Naive B cell (primary cell): ENCODE data around the gene MARK4. TPM values are rescaled to one million over a fixed set of nuclear protein-coding genes. Genes with fewer than 3 reads are reported as not detected.
"Not testable (repeated sequence)": the region's sequence is repeated elsewhere in the genome, so short reads cannot be mapped to it uniquely, and the experiment has no call there.

Source experiments
- ATAC-seq, 2 donors: fragments of 150-1000 bp; cut with Tn5 transposase; 2 replicates each; pipeline ENCODE4 v1.10.0; 2021; ENCODE audit warnings: low read depth in 2 of 2, mild to moderate bottlenecking in 2 of 2, moderate library complexity in 2 of 2
- DNase-seq: peaks from one replicate; pipeline ENCODE4 v3.0.0; 2022
- H3K27ac Mint-ChIP-seq, 6 donors: one replicate each; pipeline ENCODE4 v1.8.0; 2020 to 2022; ENCODE audit warnings: mild to moderate bottlenecking in 6 of 6, mixed read lengths in 6 of 6, moderate library complexity in 5 of 6, inconsistent platforms in 2 of 6
- H3K27me3 Mint-ChIP-seq, 3 donors: one replicate each; pipeline ENCODE4 v1.8.0; 2021 to 2022; ENCODE audit warnings: mixed read lengths in 3 of 3, mild to moderate bottlenecking in 1 of 3
- H3K36me3 Mint-ChIP-seq, 2 donors: one replicate each; pipeline ENCODE4 v1.8.0; 2020 to 2022; ENCODE audit warnings: mixed read lengths in 2 of 2, inconsistent platforms in 1 of 2, mild to moderate bottlenecking in 1 of 2
- H3K4me1 Mint-ChIP-seq, 3 donors: one replicate each; pipeline ENCODE4 v1.8.0; 2020 to 2022; ENCODE audit warnings: mixed read lengths in 3 of 3, inconsistent platforms in 1 of 3, mild to moderate bottlenecking in 1 of 3, moderate library complexity in 1 of 3
- H3K4me3 Mint-ChIP-seq, 8 donors: one replicate each; pipeline ENCODE4 v1.8.0; 2020 to 2022; ENCODE audit warnings: mild to moderate bottlenecking in 8 of 8, mixed read lengths in 8 of 8, moderate library complexity in 8 of 8, inconsistent platforms in 2 of 8
- H3K9me3 Mint-ChIP-seq, 7 donors: one replicate each; pipeline ENCODE4 v1.8.0; 2020 to 2022; ENCODE audit warnings: mixed read lengths in 7 of 7, mild to moderate bottlenecking in 5 of 7, inconsistent platforms in 2 of 7, moderate library complexity in 1 of 7
- polyA plus RNA-seq, 6 donors: library from polyadenylated mRNA; unstranded; fragments of 300-500 nt; fragmentation: Illumina TruSeq; gene quantifications; one replicate each; pipeline ENCODE4 v1.2.3, GENCODE V29; 2021; ENCODE audit warnings: low read depth in 6 of 6

MARK4 gene
- polyA plus RNA-seq, 6 donors from 2014 or later, result 0.35 to 2.7 (median 0.82) TPM; not detected in 1

DNA sequence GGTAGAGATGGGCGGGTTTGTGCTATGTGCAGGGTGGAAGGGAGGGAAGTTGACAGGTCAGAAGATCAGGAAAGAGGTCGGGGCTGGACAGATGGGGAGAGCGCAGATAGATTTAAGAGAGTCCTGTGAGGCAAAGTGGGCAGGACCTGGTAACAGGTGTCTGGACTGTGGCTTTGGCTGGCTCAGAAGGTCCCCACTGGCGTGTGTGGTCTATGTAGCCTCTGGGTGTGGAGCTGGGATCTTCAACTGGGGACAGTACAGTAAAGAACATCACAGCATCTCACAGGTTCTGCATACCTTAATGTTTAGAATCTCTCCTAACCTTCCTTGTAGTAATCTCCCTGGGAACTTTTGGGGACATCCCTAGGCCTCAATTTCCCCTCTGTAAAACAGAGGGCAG, 53.9 kb downstream of the MARK4 start:
- Mint-ChIP-seq H3K9me3 (peaks cover 0 to 8% (median 4%) of the 10 kb centered on the region in 7 donors), H3K27me3 (peaks cover 0 to 4% (median 0%) of the 10 kb centered on the region in 3 donors), H3K4me3 (peak overlapping the region in 1 of 8 donors; percentile 18), H3K36me3 (peaks cover 4 to 15% of the 10 kb centered on the region in 2 donors), H3K4me1 (peaks cover 0 to 5% (median 0%) of the 10 kb centered on the region in 3 donors), H3K27ac (peak overlapping the region in 1 of 6 donors; percentile 54)
- ATAC-seq (no peak), DNase-seq (no peak)

- DNase-seq, result no peak
Observed at GRCh38 chr19:45305421-45305820, 54.4 kb downstream of the MARK4 start.

GRCh38 chr19:45306040-45306439, 55.0 kb downstream of the MARK4 start:
- Mint-ChIP-seq H3K4me1 (peaks cover 0 to 5% (median 0%) of the 10 kb centered on the region in 3 donors), H3K27me3 (peaks cover 0 to 5% (median under 1%) of the 10 kb centered on the region in 3 donors), H3K4me3 (no peak overlapping the region), H3K27ac (peak overlapping the region in 1 of 6 donors; percentile 45), H3K36me3 (peaks cover 0 to 9% of the 10 kb centered on the region in 2 donors), H3K9me3 (peaks cover 0 to 8% (median 4%) of the 10 kb centered on the region in 7 donors)
- DNase-seq (no peak), ATAC-seq (no peak)

More at GRCh38 chr19:45305421-45305820, 54.4 kb downstream of the MARK4 start:
- peak overlapping the region in 1 of 8 donors; percentile 18 for H3K4me3 Mint-ChIP-seq
- H3K9me3 Mint-ChIP-seq, result peaks cover 0 to 8% (median 4%) of the 10 kb centered on the region in 7 donors
- no peak overlapping the region for H3K27ac Mint-ChIP-seq
- peaks cover 0 to 5% (median 0%) of the 10 kb centered on the region in 3 donors for H3K4me1 Mint-ChIP-seq
- no peak for ATAC-seq
- peaks cover 0 to 4% (median 0%) of the 10 kb centered on the region in 3 donors for H3K27me3 Mint-ChIP-seq
- peaks cover 0 to 11% of the 10 kb centered on the region in 2 donors for H3K36me3 Mint-ChIP-seq

GRCh38 chr19:45306518-45307027, 55.5 kb downstream of the MARK4 start:
- Mint-ChIP-seq H3K27ac (no peak overlapping the region), H3K4me1 (peaks cover 0 to 5% (median 0%) of the 10 kb centered on the region in 3 donors), H3K4me3 (peak overlapping the region in 1 of 8 donors; percentile 42), H3K36me3 (peaks cover 0 to 9% of the 10 kb centered on the region in 2 donors), H3K27me3 (peaks cover 0 to 10% (median 5%) of the 10 kb centered on the region in 3 donors), H3K9me3 (peaks cover 0 to 8% (median 4%) of the 10 kb centered on the region in 7 donors)
- DNase-seq, result no peak
- no peak for ATAC-seq

DNA sequence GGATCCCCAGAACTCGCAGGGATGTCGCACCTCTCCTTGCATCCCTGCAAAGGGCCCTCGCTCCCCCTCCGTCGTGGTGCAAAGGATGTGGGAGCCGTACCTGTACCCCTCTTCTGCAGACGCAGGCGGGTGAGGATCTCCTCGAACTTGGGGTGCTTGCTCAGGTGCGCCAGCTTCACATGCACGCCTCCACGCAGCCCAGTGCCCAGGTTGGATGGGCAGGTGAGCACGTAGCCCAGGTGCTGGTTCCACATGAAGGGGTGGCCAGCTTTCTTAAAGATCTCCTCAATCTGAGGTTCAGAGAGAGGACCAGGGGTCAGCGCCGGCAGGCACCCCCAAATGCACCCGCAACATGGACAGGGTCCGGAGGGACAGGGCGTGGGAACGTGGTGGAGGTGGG, 56.3 kb downstream of the MARK4 start:
- ATAC-seq, result no peak
- H3K36me3 Mint-ChIP-seq, result peaks cover 0 to 9% of the 10 kb centered on the region in 2 donors
- H3K4me3 Mint-ChIP-seq, result no peak overlapping the region
- H3K9me3 Mint-ChIP-seq, result peaks cover 0 to 8% (median 4%) of the 10 kb centered on the region in 7 donors
- H3K27me3 Mint-ChIP-seq, result peaks cover 0 to 17% (median 11%) of the 10 kb centered on the region in 3 donors
- no peak overlapping the region for H3K27ac Mint-ChIP-seq
- no peak for DNase-seq
- peaks cover 0 to 5% (median 0%) of the 10 kb centered on the region in 3 donors for H3K4me1 Mint-ChIP-seq

DNA sequence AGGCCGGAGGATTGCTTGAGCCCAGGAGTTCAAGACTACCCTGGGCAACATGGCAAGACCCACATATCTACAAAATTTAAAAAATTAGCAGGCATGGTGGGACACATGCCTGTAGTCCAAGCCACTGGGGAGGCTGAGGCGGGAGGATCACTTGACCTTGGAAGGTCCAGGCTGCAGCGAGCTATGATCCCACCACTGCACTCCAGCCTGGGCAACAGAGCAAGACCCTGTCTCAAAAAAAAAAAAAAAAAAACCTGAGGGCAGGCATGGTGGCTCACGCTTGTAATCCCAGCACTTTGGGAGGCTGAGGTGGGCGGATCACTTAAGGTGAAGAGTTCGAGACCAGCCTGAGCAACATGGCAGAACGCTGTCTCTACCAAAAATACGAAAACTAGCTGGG, 58.3 kb downstream of the MARK4 start:
- not testable (repeated sequence) for H3K36me3 Mint-ChIP-seq, H3K27ac Mint-ChIP-seq, H3K9me3 Mint-ChIP-seq, ATAC-seq, DNase-seq, H3K4me1 Mint-ChIP-seq, H3K4me3 Mint-ChIP-seq
- H3K27me3 Mint-ChIP-seq, result peaks cover 0 to 24% (median 19%) of the 10 kb centered on the region in 3 donors

DNA sequence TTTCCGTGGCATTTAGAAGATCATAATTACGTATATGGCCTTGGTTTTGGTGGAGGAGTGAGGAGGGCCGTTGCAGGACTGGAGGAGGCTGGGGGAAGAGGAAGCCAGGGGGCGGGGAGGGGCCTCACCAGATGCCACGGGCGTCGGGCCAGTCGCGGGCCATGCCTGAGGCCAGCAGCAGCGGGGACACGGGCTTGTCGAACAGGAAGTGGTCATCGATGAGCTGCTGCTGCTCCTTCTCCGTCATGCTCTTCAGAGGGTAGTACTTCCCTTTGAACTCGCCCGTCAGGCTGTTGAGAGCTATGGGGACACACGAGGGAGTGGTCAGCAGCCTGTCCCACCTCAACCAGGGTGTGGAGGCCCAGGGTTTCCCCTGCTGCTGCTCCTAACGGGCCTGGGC, 60.5 kb downstream of the MARK4 start:
- ATAC-seq (no peak), DNase-seq (no peak)
- H3K27ac Mint-ChIP-seq, result no peak overlapping the region
- no peaks in the 10 kb centered on the region for H3K36me3 Mint-ChIP-seq
- H3K4me1 Mint-ChIP-seq, result no peaks in the 10 kb centered on the region
- peaks cover 0 to 42% (median 39%) of the 10 kb centered on the region in 3 donors for H3K27me3 Mint-ChIP-seq
- no peak overlapping the region for H3K4me3 Mint-ChIP-seq
- H3K9me3 Mint-ChIP-seq, result peaks cover 0 to 1% (median 0%) of the 10 kb centered on the region in 7 donors

GRCh38 chr19:45312285-45312684, 61.2 kb downstream of the MARK4 start:
- H3K36me3 Mint-ChIP-seq, DNase-seq, H3K9me3 Mint-ChIP-seq, ATAC-seq, H3K4me3 Mint-ChIP-seq, H3K4me1 Mint-ChIP-seq, H3K27ac Mint-ChIP-seq: not testable (repeated sequence)
- H3K27me3 Mint-ChIP-seq, result peaks cover 3 to 48% (median 45%) of the 10 kb centered on the region in 3 donors

DNA sequence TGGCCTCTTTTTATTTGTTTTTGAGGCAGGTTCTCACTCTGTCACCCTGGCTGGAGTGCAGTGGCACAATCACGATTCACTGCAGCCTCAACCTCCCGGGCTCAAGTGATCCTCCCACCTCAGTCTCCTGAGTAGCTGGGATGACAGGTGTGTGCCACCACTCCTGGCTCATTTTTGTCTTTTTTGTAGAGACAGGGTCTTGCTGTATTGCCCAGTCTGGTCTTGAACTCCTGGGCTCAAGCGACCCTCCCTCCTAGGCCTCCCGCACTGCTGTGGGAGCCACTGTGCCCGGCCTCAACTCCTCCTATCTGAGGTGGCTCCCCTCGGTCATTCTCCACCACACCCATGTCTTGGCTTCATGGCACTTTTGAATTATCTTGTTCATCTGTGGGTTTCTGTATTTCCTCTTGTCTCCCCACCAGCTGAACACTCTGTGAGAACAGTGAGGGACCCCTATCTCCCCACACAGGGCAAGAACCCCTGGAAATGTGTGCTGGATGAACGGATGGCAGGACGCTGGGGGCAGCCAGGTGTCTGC, 63.7 kb downstream of the MARK4 start:
- Mint-ChIP-seq H3K36me3 (no peaks in the 10 kb centered on the region), H3K4me3 (no peak overlapping the region), H3K27me3 (peaks cover 8 to 61% (median 59%) of the 10 kb centered on the region in 3 donors), H3K27ac (no peak overlapping the region), H3K4me1 (no peaks in the 10 kb centered on the region), H3K9me3 (no peaks in the 10 kb centered on the region)
- ATAC-seq, result no peak
- no peak for DNase-seq

- Mint-ChIP-seq H3K4me3 (no peak overlapping the region), H3K27ac (no peak overlapping the region), H3K36me3 (no peaks in the 10 kb centered on the region), H3K4me1 (no peaks in the 10 kb centered on the region), H3K27me3 (peaks cover 8 to 61% (median 59%) of the 10 kb centered on the region in 3 donors), H3K9me3 (no peaks in the 10 kb centered on the region)
- no peak for ATAC-seq
- DNase-seq, result no peak
Observed at GRCh38 chr19:45315304-45315703, 64.2 kb downstream of the MARK4 start.

DNA sequence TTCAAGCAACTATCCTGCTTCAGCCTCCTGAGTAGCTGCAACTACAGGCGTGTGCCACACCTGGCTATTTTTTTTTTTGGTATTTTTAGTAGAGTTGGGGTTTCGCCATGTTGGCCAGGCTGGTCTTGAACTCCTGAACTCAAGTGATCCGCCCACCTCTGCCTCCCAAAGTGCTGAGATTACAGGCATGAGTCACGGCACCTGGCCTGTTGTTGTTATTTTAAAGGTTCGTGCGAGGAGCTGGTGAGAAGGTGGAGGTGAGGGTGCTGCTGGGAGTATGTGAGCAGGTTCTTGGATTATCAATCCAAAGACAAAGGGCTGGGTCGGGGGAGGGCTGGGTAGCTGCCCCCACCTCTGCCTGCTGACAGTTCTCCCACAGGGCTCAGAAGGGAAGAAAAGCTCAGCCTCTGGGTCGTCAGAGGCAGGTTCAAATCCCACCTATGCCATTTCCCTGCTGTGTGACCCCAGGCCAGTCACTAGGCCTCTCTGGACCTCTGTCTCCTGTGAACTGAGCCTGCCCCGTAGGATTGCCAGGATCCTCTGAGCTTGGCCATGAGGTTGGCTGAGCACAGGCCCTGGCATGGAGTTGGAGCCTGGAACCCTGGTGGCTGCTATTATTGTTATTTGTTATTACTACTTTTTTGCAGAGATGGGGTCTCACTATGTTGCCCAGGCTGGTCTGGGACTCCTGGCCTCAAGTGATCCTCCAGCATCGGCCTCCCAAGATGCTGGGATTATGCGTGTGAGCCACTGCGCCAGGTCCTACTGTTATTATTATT, 70.1 kb downstream of the MARK4 start:
- no peak for DNase-seq
- H3K9me3 Mint-ChIP-seq, result no peaks in the 10 kb centered on the region
- no peak for ATAC-seq

GRCh38 chr19:45321848-45322247, 70.8 kb downstream of the MARK4 start:
- ATAC-seq, result no peak
- DNase-seq, result no peak
- H3K4me1 Mint-ChIP-seq, result peaks cover 4 to 8% (median 6%) of the 10 kb centered on the region in 3 donors
- peaks cover 22 to 67% (median 50%) of the 10 kb centered on the region in 3 donors for H3K27me3 Mint-ChIP-seq
- H3K27ac Mint-ChIP-seq, result no peak overlapping the region
- no peaks in the 10 kb centered on the region for H3K9me3 Mint-ChIP-seq
- no peaks in the 10 kb centered on the region for H3K36me3 Mint-ChIP-seq
- no peak overlapping the region for H3K4me3 Mint-ChIP-seq

More for the DNA sequence above, 70.1 kb downstream of the MARK4 start:
- Mint-ChIP-seq H3K27me3 (peaks cover 20 to 68% (median 50%) of the 10 kb centered on the region in 3 donors), H3K4me3 (no peak overlapping the region), H3K4me1 (peaks cover 0 to 3% (median 1%) of the 10 kb centered on the region in 3 donors), H3K27ac (no peak overlapping the region), H3K36me3 (no peaks in the 10 kb centered on the region)

DNA sequence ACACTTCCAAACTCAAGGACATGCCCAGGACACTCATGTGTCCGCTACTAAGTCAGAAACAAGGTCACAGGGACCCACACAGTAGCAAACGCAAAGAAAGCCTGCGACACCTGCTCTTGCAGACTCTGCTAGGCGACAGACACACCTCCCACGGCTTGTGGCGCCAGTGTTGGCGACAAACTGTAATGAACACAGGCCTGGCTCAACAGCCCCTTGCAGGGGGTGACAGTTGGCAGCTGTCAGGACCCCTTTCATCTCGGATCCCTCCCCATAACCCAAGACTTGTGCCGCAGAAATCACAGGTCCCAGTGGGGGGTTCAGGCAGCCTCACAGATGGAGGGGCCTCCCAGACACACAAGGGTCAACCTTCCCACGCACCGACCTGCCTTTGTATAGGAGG, 71.2 kb downstream of the MARK4 start:
- H3K27ac Mint-ChIP-seq, result no peak overlapping the region
- DNase-seq (no peak), ATAC-seq (no peak)
- no peaks in the 10 kb centered on the region for H3K9me3 Mint-ChIP-seq
- no peaks in the 10 kb centered on the region for H3K36me3 Mint-ChIP-seq
- peaks cover 19 to 63% (median 45%) of the 10 kb centered on the region in 3 donors for H3K27me3 Mint-ChIP-seq
- no peak overlapping the region for H3K4me3 Mint-ChIP-seq
- H3K4me1 Mint-ChIP-seq, result peaks cover 4 to 8% (median 6%) of the 10 kb centered on the region in 3 donors
